SK-N-SH treated with all-trans-retinoic acid at 6 μM for 48 hours (cell line): ENCODE measurements around the gene SLC7A6OS.
"Not testable (repeated sequence)": the region's sequence is repeated elsewhere in the genome, so short reads cannot be mapped to it uniquely, and the experiment has no call there.

Experiments
- ATAC-seq: fragments of 200-7000 bp; cut with Tn5 transposase; 3 replicates; pipeline ENCODE4 v1.9.1; 2020; ENCODE audit warnings: mild to moderate bottlenecking, moderate library complexity
- BACH2 ChIP-seq: fragments of 250-450 bp; sonication (Bioruptor Pico); IDR thresholded peaks from 2 replicates; pipeline ENCODE4 v1.9.0; 2021; ENCODE audit warnings: mild to moderate bottlenecking, borderline replicate concordance
- CSDC2 ChIP-seq: fragments of 250-450 bp; sonication (Bioruptor Pico); IDR thresholded peaks from 2 replicates; pipeline ENCODE4 v1.5.0; 2020; ENCODE audit warnings: mild to moderate bottlenecking, moderate library complexity
- CSRNP3 ChIP-seq: fragments of 250-450 bp; sonication (Bioruptor Pico); IDR thresholded peaks from 2 replicates; pipeline ENCODE4 v1.5.1; 2021; ENCODE audit warnings: mild to moderate bottlenecking, moderate library complexity
- ESRRG ChIP-seq: fragments of 250-450 bp; sonication (Bioruptor Pico); IDR thresholded peaks from 2 replicates; pipeline ENCODE4 v1.6.1; 2021; ENCODE audit warnings: mild to moderate bottlenecking
- GLIS3 ChIP-seq: fragments of 250-450 bp; sonication (Bioruptor Pico); IDR thresholded peaks from 2 replicates; pipeline ENCODE4 v1.5.0; 2020; ENCODE audit warnings: mild to moderate bottlenecking, moderate library complexity
- ISL1 ChIP-seq: fragments of 250-450 bp; sonication (Bioruptor Pico); IDR thresholded peaks from 2 replicates; pipeline ENCODE4 v2.1.2; 2022; ENCODE audit warnings: mild to moderate bottlenecking, moderate library complexity
- OSR1 ChIP-seq: fragments of 250-450 bp; sonication (Bioruptor Pico); IDR thresholded peaks from 2 replicates; pipeline ENCODE4 v1.8.0; 2022; ENCODE audit warnings: moderate library complexity, mild to moderate bottlenecking, inconsistent platforms
- PATZ1 ChIP-seq: fragments of 250-450 bp; sonication (Bioruptor Pico); IDR thresholded peaks from 2 replicates; pipeline ENCODE4 v1.8.0; 2020; ENCODE audit warnings: mild to moderate bottlenecking, moderate library complexity, borderline replicate concordance
- POU6F1 ChIP-seq: fragments of 250-450 bp; sonication (Bioruptor Pico); IDR thresholded peaks from 2 replicates; pipeline ENCODE4 v1.8.0; 2021; ENCODE audit warnings: low read depth, mild to moderate bottlenecking, moderate library complexity, borderline replicate concordance
- PPARA ChIP-seq: fragments of 250-450 bp; sonication (Bioruptor Pico); IDR thresholded peaks from 2 replicates; pipeline ENCODE4 v1.5.0; 2020; ENCODE audit warnings: mild to moderate bottlenecking, borderline replicate concordance
- SNAI2 ChIP-seq: fragments of 250-450 bp; sonication (Bioruptor Pico); IDR thresholded peaks from 2 replicates; pipeline ENCODE4 v1.5.0; 2020; ENCODE audit warnings: mild to moderate bottlenecking, moderate library complexity
- TCF4 ChIP-seq: fragments of 250-450 bp; sonication (Bioruptor Pico); IDR thresholded peaks from 2 replicates; pipeline ENCODE4 v1.8.0; 2021; ENCODE audit warnings: mild to moderate bottlenecking, moderate library complexity, borderline replicate concordance
- TOX ChIP-seq: fragments of 250-450 bp; sonication (Bioruptor Pico); IDR thresholded peaks from 2 replicates; pipeline ENCODE4 v1.8.0; 2021; ENCODE audit warnings: mild to moderate bottlenecking, moderate library complexity, borderline replicate concordance
- TSHZ2 ChIP-seq: fragments of 250-450 bp; sonication (Bioruptor Pico); IDR thresholded peaks from 2 replicates; pipeline ENCODE4 v1.5.0; 2020; ENCODE audit warnings: mild to moderate bottlenecking, moderate library complexity
- ZFP3 ChIP-seq: fragments of 250-450 bp; sonication (Bioruptor Pico); IDR thresholded peaks from 2 replicates; pipeline ENCODE4 v1.5.0; 2020; ENCODE audit warnings: mild to moderate bottlenecking, moderate library complexity

Gene SLC7A6OS

GRCh38 chr16:68289621-68290329, 21.0 kb downstream of the SLC7A6OS start:
- ATAC-seq, result no peak; the same call in 2 of the 3 replicates
- TF ChIP-seq OSR1, result no peak
- TF ChIP-seq BACH2 (CRISPR knock-in tag), result no peak
- TF ChIP-seq PATZ1 (CRISPR knock-in tag), result no peak
- no peak for TF ChIP-seq TCF4 (CRISPR knock-in tag)
- TF ChIP-seq TOX, result no peak
- TF ChIP-seq GLIS3 (CRISPR knock-in tag), result no peak
- no peak for TF ChIP-seq ISL1 (CRISPR knock-in tag)
- TF ChIP-seq POU6F1 (CRISPR knock-in tag), result no peak
- TF ChIP-seq SNAI2 (CRISPR knock-in tag), result no peak
- TF ChIP-seq CSDC2 (CRISPR knock-in tag), result no peak
- TF ChIP-seq TSHZ2 (CRISPR knock-in tag), result no peak
- no peak for TF ChIP-seq CSRNP3

- ATAC-seq, result no peak
- no peak for TF ChIP-seq ZFP3 (CRISPR knock-in tag)
These were observed 21.5 kb downstream of the SLC7A6OS start for GRCh38 chr16:68289202-68289601.

GRCh38 chr16:68288796-68289195, 21.9 kb downstream of the SLC7A6OS start:
- ATAC-seq, result not testable (repeated sequence)

GRCh38 chr16:68288252-68288650, 22.5 kb downstream of the SLC7A6OS start:
- no peak for ATAC-seq
- TF ChIP-seq ESRRG (CRISPR knock-in tag), result no peak
- TF ChIP-seq TSHZ2 (CRISPR knock-in tag), result no peak
- TF ChIP-seq PPARA (CRISPR knock-in tag), result no peak
